SU-DHL-6 (cell line): ENCODE data around the gene HLA-DPB1.

Experiments
- H2AFZ ChIP-seq: fragments of 200-600 bp; sonication (generic); 2 replicates; pipeline ENCODE4 v1.6.1; 2014; ENCODE audit warnings: low read depth, mild to moderate bottlenecking, moderate library complexity, mixed read lengths, antibody characterized with exemption, low read length; ENCODE audit not compliant: severe bottlenecking
- H3F3A ChIP-seq: fragments of 200-600 bp; shearing (Covaris generic); 2 replicates; pipeline ENCODE4 v1.6.0; 2016; ENCODE audit warnings: antibody characterized with exemption, mild to moderate bottlenecking; ENCODE audit not compliant: insufficient read depth
- H3K27ac ChIP-seq: fragments of 200-600 bp; sonication (generic); 2 replicates; pipeline ENCODE4 v1.5.1; 2016; ENCODE audit warnings: low read depth, mild to moderate bottlenecking, low read length, moderate library complexity, mixed read lengths
- H3K27me3 ChIP-seq: fragments of 200-600 bp; sonication (generic), shearing (Covaris generic); 2 replicates; pipeline ENCODE4 v1.6.0; 2014; ENCODE audit warnings: mild to moderate bottlenecking, low read length
- H3K36me3 ChIP-seq: fragments of 200-600 bp; sonication (generic); 2 replicates; pipeline ENCODE4 v1.6.1; 2014; ENCODE audit warnings: mild to moderate bottlenecking, low read length, mixed read lengths
- H3K4me2 ChIP-seq: fragments of 300-600, 200-600 bp; shearing (Covaris generic), sonication (generic); 2 replicates; pipeline ENCODE4 v1.6.0; 2014; ENCODE audit warnings: low read length, low read depth, mild to moderate bottlenecking; ENCODE audit not compliant: poor library complexity, severe bottlenecking
- H3K4me3 ChIP-seq: fragments of 200-600 bp; sonication (generic); 2 replicates; pipeline ENCODE4 v1.5.1; 2014; ENCODE audit warnings: antibody characterized with exemption, low read length, mild to moderate bottlenecking, mixed read lengths; ENCODE audit not compliant: insufficient read depth, poor library complexity, severe bottlenecking
- H3K79me2 ChIP-seq: fragments of 200-600 bp; sonication (generic); 2 replicates; pipeline ENCODE4 v1.6.1; 2014; ENCODE audit warnings: mild to moderate bottlenecking, low read length, moderate library complexity; ENCODE audit not compliant: insufficient read depth
- H3K9ac ChIP-seq: fragments of 200-600 bp; sonication (generic); 2 replicates; pipeline ENCODE4 v1.7.0; 2014; ENCODE audit warnings: mild to moderate bottlenecking, low read length
- H3K9me2 ChIP-seq: fragments of 200-600 bp; sonication (generic); replicated peaks from 2 replicates; pipeline ENCODE4 v1.6.1; 2014; ENCODE audit warnings: low read length; ENCODE audit not compliant: insufficient read depth
- H3K9me3 ChIP-seq: fragments of 200-600 bp; sonication (generic); 2 replicates; pipeline ENCODE4 v1.6.1; 2014; ENCODE audit warnings: low read length, mixed read lengths; ENCODE audit not compliant: insufficient read depth
- H4K20me1 ChIP-seq: fragments of 200-600 bp; sonication (generic); 2 replicates; pipeline ENCODE4 v1.6.1; 2014; ENCODE audit warnings: low read depth, mild to moderate bottlenecking, antibody characterized with exemption, low read length, moderate library complexity, mixed read lengths
- CTCF ChIP-seq: fragments of 200-600 bp; sonication (generic); IDR thresholded peaks from one replicate; pipeline ENCODE4 v1.5.1; 2017; ENCODE audit warnings: antibody characterized with exemption, mild to moderate bottlenecking, low read length, moderate library complexity; ENCODE audit not compliant: insufficient read depth, poor library complexity, severe bottlenecking
- EZH2phosphoT487 ChIP-seq: fragments of 200-600 bp; sonication (generic), shearing (Covaris generic); conservative IDR thresholded peaks from 2 replicates; pipeline ENCODE4 v1.6.1; 2018; ENCODE audit warnings: mild to moderate bottlenecking, antibody characterized with exemption, low read length, moderate library complexity, mixed read lengths

HLA-DPB1 gene

DNA sequence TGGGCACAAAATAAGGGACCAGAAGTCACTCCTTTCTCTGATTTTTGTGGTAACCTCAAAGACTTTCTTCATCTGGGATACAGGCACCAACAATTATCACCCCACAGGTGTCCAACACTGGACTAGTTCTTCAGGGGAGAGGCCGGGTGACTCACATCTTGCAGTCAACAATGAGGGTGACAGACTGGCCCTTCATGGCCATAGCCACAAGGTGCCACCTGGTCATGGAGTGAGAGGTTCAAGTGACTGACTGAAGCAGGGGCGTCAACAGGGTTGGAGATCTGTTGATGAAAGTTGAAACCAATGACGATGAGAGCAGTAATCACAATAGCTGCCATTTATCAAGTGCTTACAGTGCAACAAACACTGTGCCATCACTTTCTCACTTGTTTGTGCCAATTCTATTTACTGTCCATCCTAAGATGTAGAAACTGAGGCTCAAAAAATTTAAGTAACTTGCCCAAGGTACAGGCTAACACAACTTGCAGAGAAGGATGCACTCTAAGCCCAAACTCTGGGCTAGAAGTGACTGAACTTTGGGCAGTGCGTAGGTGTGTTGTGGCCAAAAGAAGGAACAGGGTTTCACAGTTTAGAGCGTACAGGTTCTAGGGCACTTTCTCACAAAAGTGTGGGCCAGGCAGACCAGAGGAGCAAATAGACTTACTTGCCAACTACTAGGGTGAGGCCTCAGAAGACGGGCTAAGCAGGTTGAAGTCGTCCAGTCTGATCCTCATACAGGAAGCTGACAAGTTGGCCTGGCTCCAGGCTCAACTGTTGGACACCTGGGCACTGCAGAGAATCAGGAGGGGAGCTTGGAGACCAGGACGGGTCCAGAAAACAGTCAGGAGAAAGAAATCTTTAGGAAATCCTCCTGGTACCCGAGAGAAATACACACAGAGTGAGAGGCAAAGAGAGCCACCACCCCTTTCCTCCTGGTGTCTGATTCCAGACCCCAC, 30.4 kb downstream of the HLA-DPB1 start:
- no peaks in the 10 kb centered on the region for H3K36me3 ChIP-seq
- H3K27me3 ChIP-seq = no peaks in the 10 kb centered on the region
- no peaks in the 10 kb centered on the region for H3K79me2 ChIP-seq
- H3K4me2 ChIP-seq = no peak overlapping the region
- H3K9me3 ChIP-seq = peaks cover 7% of the 10 kb centered on the region; the same call in 1 of the 2 replicates
- H3K27ac ChIP-seq = no peak overlapping the region
- no peaks in the 10 kb centered on the region for H3F3A ChIP-seq
- no peak overlapping the region for H2AFZ ChIP-seq
- TF ChIP-seq EZH2phosphoT487 (no peak), CTCF (no peak)
- no peaks in the 10 kb centered on the region for H4K20me1 ChIP-seq
- H3K9me2 ChIP-seq = no peaks in the 10 kb centered on the region
- H3K9ac ChIP-seq = no peak overlapping the region
- no peak overlapping the region for H3K4me3 ChIP-seq

- no peaks in the 10 kb centered on the region for H3K27me3 ChIP-seq
- H3K27ac ChIP-seq = no peak overlapping the region
- H3K4me3 ChIP-seq = no peak overlapping the region
- no peaks in the 10 kb centered on the region for H3F3A ChIP-seq
- no peak overlapping the region for H3K4me2 ChIP-seq
- no peaks in the 10 kb centered on the region for H3K79me2 ChIP-seq
- no peak for TF ChIP-seq EZH2phosphoT487
- TF ChIP-seq CTCF = no peak
- H3K9me2 ChIP-seq = no peaks in the 10 kb centered on the region
- H2AFZ ChIP-seq = no peak overlapping the region
- no peaks in the 10 kb centered on the region for H4K20me1 ChIP-seq
- H3K9ac ChIP-seq = no peak overlapping the region
- no peaks in the 10 kb centered on the region for H3K36me3 ChIP-seq
- H3K9me3 ChIP-seq = no peaks in the 10 kb centered on the region
These were observed 31.9 kb downstream of the HLA-DPB1 start for GRCh38 chr6:33107641-33108040.

DNA sequence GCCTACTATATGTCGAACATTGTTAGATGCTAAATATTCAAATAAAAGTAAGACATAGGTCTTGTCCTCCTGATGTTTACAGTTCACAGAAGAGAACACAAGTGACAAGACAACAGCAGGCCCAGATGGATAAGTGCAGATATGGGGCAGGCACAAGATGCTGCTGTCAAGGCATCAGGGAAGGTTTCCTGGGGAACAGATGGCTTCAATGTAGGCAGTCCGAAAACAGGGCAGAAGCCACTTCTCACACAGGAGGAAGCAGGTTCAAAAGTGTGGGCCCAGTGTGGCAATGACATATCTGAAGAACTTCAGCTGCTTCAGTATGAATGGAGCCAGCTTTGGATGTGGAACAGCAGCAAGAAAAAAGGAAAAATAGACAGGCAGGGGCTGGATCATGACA, 32.5 kb downstream of the HLA-DPB1 start:
- H3K9me3 ChIP-seq = no peaks in the 10 kb centered on the region
- no peak overlapping the region for H3K4me3 ChIP-seq
- H3F3A ChIP-seq = no peaks in the 10 kb centered on the region
- no peaks in the 10 kb centered on the region for H3K9me2 ChIP-seq
- no peaks in the 10 kb centered on the region for H4K20me1 ChIP-seq
- TF ChIP-seq CTCF = no peak
- TF ChIP-seq EZH2phosphoT487 = no peak
- no peak overlapping the region for H2AFZ ChIP-seq
- H3K9ac ChIP-seq = no peak overlapping the region
- H3K27ac ChIP-seq = no peak overlapping the region
- no peaks in the 10 kb centered on the region for H3K79me2 ChIP-seq
- no peaks in the 10 kb centered on the region for H3K27me3 ChIP-seq
- no peak overlapping the region for H3K4me2 ChIP-seq
- H3K36me3 ChIP-seq = no peaks in the 10 kb centered on the region
